ENCODE results near the gene SNAP91. TPM values are rescaled to one million over a fixed set of nuclear protein-coding genes. Genes with fewer than 3 reads are reported as not detected.

Gene SNAP91
- polyA plus RNA-seq, 1 donor from 2014 or later = 88.6 TPM

DNA sequence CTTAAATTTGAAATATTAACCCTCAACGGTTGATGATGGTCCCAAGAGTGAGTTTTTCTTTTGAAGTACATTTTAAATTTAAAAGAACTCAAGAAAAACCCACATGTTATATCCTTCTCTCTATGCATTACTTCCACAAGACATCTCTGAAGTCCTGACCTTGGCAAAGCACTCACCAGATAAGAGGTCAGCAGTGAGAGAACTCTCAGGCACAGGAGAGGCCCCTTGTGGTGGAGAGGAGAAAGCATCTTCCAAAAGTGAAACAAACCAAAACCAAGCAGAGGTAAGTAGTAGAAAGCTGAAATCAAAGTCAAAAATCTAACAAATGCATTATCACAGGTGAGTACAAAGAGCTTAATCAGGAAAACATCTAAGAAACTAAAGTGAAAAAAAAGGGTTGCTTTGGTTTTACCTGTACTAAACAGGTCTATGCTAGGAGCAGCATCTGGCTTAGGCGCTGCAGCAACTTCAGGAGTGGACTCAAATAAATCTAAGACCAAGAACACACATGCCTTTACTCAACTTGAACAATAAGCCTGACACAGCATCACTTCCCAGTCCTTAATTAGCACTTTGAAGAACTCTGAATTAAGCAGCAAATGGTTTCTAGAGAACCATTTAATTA is 116.0 kb downstream of the SNAP91 start:
- H3K9me2 ChIP-seq (ENCODE audit: insufficient read depth, low read length) = no peaks in the 10 kb centered on the region
- H3K9ac ChIP-seq (ENCODE audit: low read length) = no peak overlapping the region
- no peaks in the 10 kb centered on the region for H3F3A ChIP-seq (ENCODE audit: insufficient read depth, low read length, poor library complexity, severe bottlenecking)
- peaks cover 20% of the 10 kb centered on the region for H3K36me3 ChIP-seq (ENCODE audit: insufficient read depth, low read length)
- H3K4me2 ChIP-seq (ENCODE audit: low read length) = no peak overlapping the region
- H3K79me2 ChIP-seq (replicated peaks; ENCODE audit: insufficient read depth, low read length) = no peaks in the 10 kb centered on the region
- no peaks in the 10 kb centered on the region for H4K20me1 ChIP-seq (ENCODE audit: insufficient read depth)
- H3K4me3 ChIP-seq (ENCODE audit: low read length) = no peak overlapping the region
- no peak overlapping the region for H2AFZ ChIP-seq (ENCODE audit: low read depth, low read length)
- no peak overlapping the region for H3K27ac ChIP-seq (ENCODE audit: low read length)
- H3K9me3 ChIP-seq (ENCODE audit: low read length) = no peaks in the 10 kb centered on the region
- H3K27me3 ChIP-seq (ENCODE audit: insufficient read depth, low read depth, low read length) = no peaks in the 10 kb centered on the region
- TF ChIP-seq SMC3 (conservative IDR thresholded peaks at IDR 0.05; ENCODE audit: poor library complexity) (no peak), POLR2AphosphoS5 (IDR thresholded peaks at IDR 0.05) (no peak), REST (IDR thresholded peaks at IDR 0.05; ENCODE audit: borderline replicate concordance) (no peak), TAF1 (IDR thresholded peaks at IDR 0.05; ENCODE audit: low read depth) (no peak), MXI1 (conservative IDR thresholded peaks at IDR 0.05; ENCODE audit: poor library complexity, severe bottlenecking) (no peak), EZH2 (IDR thresholded peaks at IDR 0.05; ENCODE audit: borderline replicate concordance, insufficient read depth, low read length, poor library complexity, severe bottlenecking) (no peak), RAD21 (conservative IDR thresholded peaks at IDR 0.05) (no peak), EP300 (conservative IDR thresholded peaks at IDR 0.05; ENCODE audit: poor library complexity, severe bottlenecking) (no peak)
- TF ChIP-seq, protein P1, sequence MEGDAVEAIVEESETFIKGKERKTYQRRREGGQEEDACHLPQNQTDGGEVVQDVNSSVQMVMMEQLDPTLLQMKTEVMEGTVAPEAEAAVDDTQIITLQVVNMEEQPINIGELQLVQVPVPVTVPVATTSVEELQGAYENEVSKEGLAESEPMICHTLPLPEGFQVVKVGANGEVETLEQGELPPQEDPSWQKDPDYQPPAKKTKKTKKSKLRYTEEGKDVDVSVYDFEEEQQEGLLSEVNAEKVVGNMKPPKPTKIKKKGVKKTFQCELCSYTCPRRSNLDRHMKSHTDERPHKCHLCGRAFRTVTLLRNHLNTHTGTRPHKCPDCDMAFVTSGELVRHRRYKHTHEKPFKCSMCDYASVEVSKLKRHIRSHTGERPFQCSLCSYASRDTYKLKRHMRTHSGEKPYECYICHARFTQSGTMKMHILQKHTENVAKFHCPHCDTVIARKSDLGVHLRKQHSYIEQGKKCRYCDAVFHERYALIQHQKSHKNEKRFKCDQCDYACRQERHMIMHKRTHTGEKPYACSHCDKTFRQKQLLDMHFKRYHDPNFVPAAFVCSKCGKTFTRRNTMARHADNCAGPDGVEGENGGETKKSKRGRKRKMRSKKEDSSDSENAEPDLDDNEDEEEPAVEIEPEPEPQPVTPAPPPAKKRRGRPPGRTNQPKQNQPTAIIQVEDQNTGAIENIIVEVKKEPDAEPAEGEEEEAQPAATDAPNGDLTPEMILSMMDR (IDR thresholded peaks at IDR 0.05; ENCODE audit: poor library complexity, severe bottlenecking) = no peak

DNA sequence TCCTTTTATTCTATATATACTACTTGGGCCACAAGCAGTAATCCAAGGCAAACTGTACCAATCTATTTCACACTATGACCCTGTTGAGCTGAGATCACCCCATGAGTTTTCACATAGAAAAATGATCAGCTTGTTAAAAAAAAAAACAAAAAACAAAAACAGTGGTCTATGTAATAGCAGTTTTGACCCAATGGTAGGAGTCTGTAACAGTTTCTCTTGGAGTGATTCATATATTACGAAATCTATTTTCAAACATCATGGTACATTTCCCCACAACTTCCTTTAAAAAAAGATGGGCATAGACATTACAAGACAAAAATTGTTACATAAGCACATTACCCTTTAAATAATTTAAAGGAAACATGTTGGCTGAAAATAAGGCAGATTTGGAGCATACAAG is 118.5 kb downstream of the SNAP91 start:
- H3K79me2 ChIP-seq (replicated peaks; ENCODE audit: insufficient read depth, low read length) = no peaks in the 10 kb centered on the region
- H3K27me3 ChIP-seq (ENCODE audit: insufficient read depth, low read depth, low read length) = no peaks in the 10 kb centered on the region
- peaks cover 16% of the 10 kb centered on the region for H3K36me3 ChIP-seq (ENCODE audit: insufficient read depth, low read length)
- H3K4me2 ChIP-seq (ENCODE audit: low read length) = no peak overlapping the region
- H3K9me3 ChIP-seq (ENCODE audit: low read length) = no peaks in the 10 kb centered on the region
- H4K20me1 ChIP-seq (ENCODE audit: insufficient read depth) = no peaks in the 10 kb centered on the region
- no peak overlapping the region for H3K9ac ChIP-seq (ENCODE audit: low read length)
- no peaks in the 10 kb centered on the region for H3F3A ChIP-seq (ENCODE audit: insufficient read depth, low read length, poor library complexity, severe bottlenecking)
- TF ChIP-seq TAF1 (IDR thresholded peaks at IDR 0.05; ENCODE audit: low read depth) (no peak), EZH2 (IDR thresholded peaks at IDR 0.05; ENCODE audit: borderline replicate concordance, insufficient read depth, low read length, poor library complexity, severe bottlenecking) (no peak), POLR2AphosphoS5 (IDR thresholded peaks at IDR 0.05) (no peak), REST (IDR thresholded peaks at IDR 0.05; ENCODE audit: borderline replicate concordance) (no peak), RAD21 (conservative IDR thresholded peaks at IDR 0.05) (no peak)
- TF ChIP-seq, protein P1 (IDR thresholded peaks at IDR 0.05; ENCODE audit: poor library complexity, severe bottlenecking) = no peak
- H2AFZ ChIP-seq (ENCODE audit: low read depth, low read length) = no peak overlapping the region
- no peak overlapping the region for H3K27ac ChIP-seq (ENCODE audit: low read length)
- H3K4me3 ChIP-seq (ENCODE audit: low read length) = no peak overlapping the region
- H3K9me2 ChIP-seq (ENCODE audit: insufficient read depth, low read length) = no peaks in the 10 kb centered on the region
